Measurements from ENCODE around the gene KSR1. TPM values are rescaled to one million over a fixed set of nuclear protein-coding genes. Genes with fewer than 3 reads are reported as not detected.

Gene KSR1
- total RNA-seq, 2 donors from 2014 or later = 7.9 to 10.2 TPM

DNA sequence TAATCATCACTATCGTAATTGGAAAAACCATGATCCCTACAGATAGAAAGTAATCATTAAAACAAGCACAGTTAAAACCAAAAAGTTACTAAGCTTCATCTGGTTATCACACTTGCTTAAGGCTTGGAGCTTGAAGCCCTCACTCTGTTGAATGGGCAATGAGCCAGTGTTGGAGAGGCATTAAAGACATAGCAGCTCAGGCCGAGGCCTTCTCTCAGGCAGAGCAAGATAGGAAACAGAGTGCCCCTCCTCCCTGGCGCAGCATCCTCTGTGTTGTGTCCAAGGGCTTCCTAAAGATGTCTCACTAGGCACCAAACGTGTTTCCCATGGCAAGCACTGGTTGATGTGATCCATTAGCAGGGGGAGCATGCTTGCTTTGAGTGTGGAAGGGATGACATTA lies 139.8 kb downstream of the KSR1 start:
- no peaks in the 10 kb centered on the region for H3K9me3 ChIP-seq
- H3K36me3 ChIP-seq = peaks cover 7% of the 10 kb centered on the region
- no peaks in the 10 kb centered on the region for H3K27me3 ChIP-seq
- no peak overlapping the region for H3K4me3 ChIP-seq
- H3K27ac ChIP-seq = no peak overlapping the region
- H3K4me1 ChIP-seq = no peaks in the 10 kb centered on the region
- TF ChIP-seq, protein P1, sequence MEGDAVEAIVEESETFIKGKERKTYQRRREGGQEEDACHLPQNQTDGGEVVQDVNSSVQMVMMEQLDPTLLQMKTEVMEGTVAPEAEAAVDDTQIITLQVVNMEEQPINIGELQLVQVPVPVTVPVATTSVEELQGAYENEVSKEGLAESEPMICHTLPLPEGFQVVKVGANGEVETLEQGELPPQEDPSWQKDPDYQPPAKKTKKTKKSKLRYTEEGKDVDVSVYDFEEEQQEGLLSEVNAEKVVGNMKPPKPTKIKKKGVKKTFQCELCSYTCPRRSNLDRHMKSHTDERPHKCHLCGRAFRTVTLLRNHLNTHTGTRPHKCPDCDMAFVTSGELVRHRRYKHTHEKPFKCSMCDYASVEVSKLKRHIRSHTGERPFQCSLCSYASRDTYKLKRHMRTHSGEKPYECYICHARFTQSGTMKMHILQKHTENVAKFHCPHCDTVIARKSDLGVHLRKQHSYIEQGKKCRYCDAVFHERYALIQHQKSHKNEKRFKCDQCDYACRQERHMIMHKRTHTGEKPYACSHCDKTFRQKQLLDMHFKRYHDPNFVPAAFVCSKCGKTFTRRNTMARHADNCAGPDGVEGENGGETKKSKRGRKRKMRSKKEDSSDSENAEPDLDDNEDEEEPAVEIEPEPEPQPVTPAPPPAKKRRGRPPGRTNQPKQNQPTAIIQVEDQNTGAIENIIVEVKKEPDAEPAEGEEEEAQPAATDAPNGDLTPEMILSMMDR (IDR thresholded peaks at IDR 0.05) = no peak
- DNase-seq (ENCODE audit: low spot score) = no peak

DNA sequence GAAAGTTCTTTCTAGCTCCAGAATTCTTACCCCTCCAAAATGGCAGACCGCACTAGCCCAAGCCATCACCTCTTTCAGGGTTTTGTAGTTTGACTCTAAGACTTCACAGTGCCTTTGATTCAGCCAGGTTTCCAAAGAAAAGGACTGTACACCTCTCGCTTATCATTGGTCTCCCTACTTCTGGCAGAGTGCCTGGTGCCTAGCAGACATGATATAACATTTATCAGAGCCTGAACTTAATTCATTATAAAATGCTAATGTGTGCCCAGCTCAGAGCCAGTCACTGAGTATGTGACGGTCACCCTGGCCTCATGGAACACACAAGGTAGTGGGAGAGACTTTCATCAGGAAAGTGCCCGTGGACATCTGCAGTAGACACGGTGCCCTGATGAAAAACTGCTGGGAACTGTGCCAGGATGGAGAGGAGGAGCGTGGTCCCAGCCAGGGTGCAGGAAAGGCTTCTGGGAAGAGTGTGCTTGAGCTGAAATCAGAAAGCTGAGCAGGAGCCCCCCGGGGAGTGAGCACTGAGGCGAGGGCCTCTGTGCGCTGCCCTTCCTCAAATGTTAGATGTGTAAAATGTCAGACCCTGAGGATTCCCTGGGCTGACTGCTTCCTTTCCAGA lies 140.4 kb downstream of the KSR1 start:
- no peaks in the 10 kb centered on the region for H3K9me3 ChIP-seq

DNA sequence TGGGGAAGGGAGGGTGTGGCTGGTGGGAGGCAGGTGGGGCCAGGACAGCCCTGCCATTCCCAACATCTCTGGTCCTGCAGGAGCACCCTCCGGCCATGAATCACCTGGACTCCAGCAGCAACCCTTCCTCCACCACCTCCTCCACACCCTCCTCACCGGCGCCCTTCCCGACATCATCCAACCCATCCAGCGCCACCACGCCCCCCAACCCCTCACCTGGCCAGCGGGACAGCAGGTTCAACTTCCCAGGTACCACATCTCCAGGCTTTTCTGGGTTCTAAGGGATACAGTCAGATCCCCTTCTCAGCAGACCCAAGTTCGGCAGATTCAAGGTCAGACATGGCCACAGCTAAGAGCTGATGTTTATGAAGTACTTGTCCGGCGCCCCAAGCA lies 140.9 kb downstream of the KSR1 start:
- DNase-seq (ENCODE audit: low spot score) = no peak
- Histone ChIP-seq H3K36me3 (peaks cover 10% of the 10 kb centered on the region), H3K9me3 (no peaks in the 10 kb centered on the region), H3K27ac (no peak overlapping the region), H3K27me3 (no peaks in the 10 kb centered on the region), H3K4me3 (no peak overlapping the region), H3K4me1 (no peaks in the 10 kb centered on the region)
- TF ChIP-seq, protein P1 (IDR thresholded peaks at IDR 0.05) = no peak

More for the DNA sequence above, 140.4 kb downstream of the KSR1 start:
- H3K27ac ChIP-seq = no peak overlapping the region
- H3K36me3 ChIP-seq = peaks cover 9% of the 10 kb centered on the region
- no peak overlapping the region for H3K4me3 ChIP-seq
- DNase-seq (ENCODE audit: low spot score) = no peak
- H3K4me1 ChIP-seq = no peaks in the 10 kb centered on the region
- no peaks in the 10 kb centered on the region for H3K27me3 ChIP-seq
- TF ChIP-seq, protein P1 (IDR thresholded peaks at IDR 0.05) = no peak

DNA sequence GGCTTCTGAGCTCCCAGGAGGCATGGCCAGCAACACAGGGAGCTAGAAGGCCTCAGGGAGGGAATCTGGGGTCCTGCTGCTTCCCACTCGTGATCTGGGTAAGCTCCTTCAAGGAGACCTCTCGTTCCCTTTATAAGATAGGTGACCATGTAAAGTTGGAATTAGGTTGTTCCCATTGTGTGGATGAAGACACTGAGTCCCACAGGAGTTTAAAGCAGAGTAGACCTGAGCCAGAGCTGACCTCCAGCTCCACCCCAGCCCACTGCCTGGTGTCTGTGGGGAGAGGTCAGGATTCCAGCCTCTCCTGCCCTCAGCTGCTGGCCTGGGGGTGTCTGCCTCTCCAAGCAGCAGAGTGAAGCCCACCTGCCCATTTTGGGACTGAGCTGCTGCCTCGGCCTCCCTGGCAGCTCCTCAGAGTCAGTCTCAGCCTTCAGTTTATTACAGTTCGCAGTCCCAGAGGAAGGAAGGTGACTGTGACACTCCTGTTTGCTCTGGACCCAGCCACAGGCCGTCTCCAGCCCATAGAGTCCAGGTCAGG lies 141.6 kb downstream of the KSR1 start:
- Histone ChIP-seq H3K9me3 (no peaks in the 10 kb centered on the region), H3K27ac (no peak overlapping the region)
- TF ChIP-seq, protein P1 (IDR thresholded peaks at IDR 0.05) = no peak

DNA sequence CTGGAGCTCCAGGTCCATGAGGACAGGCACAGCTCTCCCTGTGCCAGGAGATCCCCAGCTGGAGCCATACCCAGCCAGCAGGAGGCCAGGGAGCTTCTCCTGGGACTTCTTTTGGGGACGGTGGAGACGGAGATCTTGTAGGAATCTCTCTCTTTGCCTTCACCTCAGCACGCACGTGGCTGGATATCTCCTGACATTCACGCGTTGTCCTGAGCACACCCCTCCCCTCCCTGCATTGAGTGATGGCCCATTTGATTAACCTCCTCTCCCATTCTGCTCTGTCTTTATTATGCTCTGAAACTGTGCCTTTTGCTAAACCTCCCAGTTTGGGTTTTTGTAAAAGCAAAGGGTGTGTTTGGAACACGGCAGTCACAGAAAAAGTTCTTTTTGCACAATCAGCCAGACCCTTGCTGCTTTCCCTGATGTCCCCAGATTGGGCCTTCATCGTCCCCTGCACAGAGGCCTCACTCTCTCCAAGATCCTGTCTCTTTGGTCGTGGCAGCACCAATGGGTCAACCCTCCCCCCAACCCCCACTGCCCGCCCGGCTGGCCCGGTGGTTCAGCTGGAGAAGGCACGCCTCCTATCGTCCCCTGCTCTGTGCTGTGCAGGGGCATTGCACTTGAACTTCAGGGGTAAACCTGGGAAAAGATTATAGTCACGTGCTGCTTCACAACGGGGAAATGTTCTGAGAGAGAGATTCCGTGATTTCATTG lies 142.2 kb downstream of the KSR1 start:
- H3K4me3 ChIP-seq = no peak overlapping the region
- DNase-seq (ENCODE audit: low spot score) = no peak
- no peaks in the 10 kb centered on the region for H3K9me3 ChIP-seq
- H3K4me1 ChIP-seq = peaks cover 0 to 8% of the 10 kb centered on the region in 2 donors
- H3K27me3 ChIP-seq = no peaks in the 10 kb centered on the region
- H3K36me3 ChIP-seq = peaks cover 8% of the 10 kb centered on the region
- TF ChIP-seq, protein P1 (IDR thresholded peaks at IDR 0.05) = no peak
- no peak overlapping the region for H3K27ac ChIP-seq

More for the DNA sequence above, 141.6 kb downstream of the KSR1 start:
- no peak overlapping the region for H3K4me3 ChIP-seq
- no peaks in the 10 kb centered on the region for H3K27me3 ChIP-seq
- DNase-seq (ENCODE audit: low spot score) = no peak
- H3K36me3 ChIP-seq = peaks cover 8% of the 10 kb centered on the region
- H3K4me1 ChIP-seq = peaks cover 0 to 2% of the 10 kb centered on the region in 2 donors
